EL (cell line): ENCODE measurements around the gene SCRT2.
"Not testable (repeated sequence)": the region's sequence is repeated elsewhere in the genome, so short reads cannot be mapped to it uniquely, and the experiment has no call there.

Experiments used
- DNase-seq: peaks from one replicate; pipeline ENCODE4 v3.0.0-alpha.2; 2016

SCRT2 gene

GRCh38 chr20:675453-676314 lies at the start of gene SCRT2:
TSS of gene SCRT2 (minus strand) at chr20:675802. CDS start at chr20:675601, 201 bp downstream.
- peak; percentile 63 for DNase-seq

- DNase-seq = not testable (repeated sequence)
Observed at GRCh38 chr20:724797-725196, 49.2 kb upstream of the SCRT2 start.

- DNase-seq = no peak
Observed at GRCh38 chr20:723756-724155, 48.2 kb upstream of the SCRT2 start.

GRCh38 chr20:722822-723644 lies 47.4 kb upstream of the SCRT2 start:
- DNase-seq = no peak

GRCh38 chr20:721876-722275 lies 46.3 kb upstream of the SCRT2 start:
- DNase-seq = no peak

- DNase-seq = no peak
Observed at GRCh38 chr20:719816-720215, 44.2 kb upstream of the SCRT2 start.

- no peak for DNase-seq
Observed at GRCh38 chr20:719068-719467, 43.5 kb upstream of the SCRT2 start.

GRCh38 chr20:717832-718231 lies 42.2 kb upstream of the SCRT2 start:
- DNase-seq = no peak

- DNase-seq = no peak
Observed at GRCh38 chr20:717271-717670, 41.7 kb upstream of the SCRT2 start.

- DNase-seq = no peak
Observed at GRCh38 chr20:714453-714852, 38.9 kb upstream of the SCRT2 start.

GRCh38 chr20:711576-711975 lies 36.0 kb upstream of the SCRT2 start:
- no peak for DNase-seq

- no peak for DNase-seq
Observed at GRCh38 chr20:710780-711450, 35.3 kb upstream of the SCRT2 start.

GRCh38 chr20:709991-710779 lies 34.6 kb upstream of the SCRT2 start:
- no peak for DNase-seq

GRCh38 chr20:709423-709822 lies 33.8 kb upstream of the SCRT2 start:
- no peak for DNase-seq

GRCh38 chr20:708956-709355 lies 33.4 kb upstream of the SCRT2 start:
- no peak for DNase-seq

GRCh38 chr20:707451-708110 lies 32.0 kb upstream of the SCRT2 start:
- DNase-seq = no peak

- no peak for DNase-seq
Observed at GRCh38 chr20:706366-706885, 30.8 kb upstream of the SCRT2 start.

GRCh38 chr20:704726-705125 lies 29.1 kb upstream of the SCRT2 start:
- DNase-seq = no peak

GRCh38 chr20:703426-703825 lies 27.8 kb upstream of the SCRT2 start:
- DNase-seq = no peak

- DNase-seq = no peak
Observed at GRCh38 chr20:703006-703405, 27.4 kb upstream of the SCRT2 start.

GRCh38 chr20:701401-702129 lies 26.0 kb upstream of the SCRT2 start:
- DNase-seq = no peak
